GM21423 (cell line): ENCODE measurements around the gene DACT2.
"Not testable (repeated sequence)": the region's sequence is repeated elsewhere in the genome, so short reads cannot be mapped to it uniquely, and the experiment has no call there.

Source experiments
- ATAC-seq: cut with Tn5 transposase; IDR thresholded peaks from one replicate; pipeline ENCODE4 v1.9.1; 2021; ENCODE audit warnings: mild to moderate bottlenecking, moderate library complexity; ENCODE audit not compliant: unreplicated experiment

Gene DACT2

GRCh38 chr6:168328086-168328485 lies 8.5 kb upstream of the DACT2 start:
- no peak for ATAC-seq

- ATAC-seq, result no peak
Observed at GRCh38 chr6:168326294-168327261, 7.0 kb upstream of the DACT2 start.

GRCh38 chr6:168322966-168323365 lies 3.4 kb upstream of the DACT2 start:
- no peak for ATAC-seq

GRCh38 chr6:168320634-168321033 lies 1.1 kb upstream of the DACT2 start:
- ATAC-seq, result no peak

DNA sequence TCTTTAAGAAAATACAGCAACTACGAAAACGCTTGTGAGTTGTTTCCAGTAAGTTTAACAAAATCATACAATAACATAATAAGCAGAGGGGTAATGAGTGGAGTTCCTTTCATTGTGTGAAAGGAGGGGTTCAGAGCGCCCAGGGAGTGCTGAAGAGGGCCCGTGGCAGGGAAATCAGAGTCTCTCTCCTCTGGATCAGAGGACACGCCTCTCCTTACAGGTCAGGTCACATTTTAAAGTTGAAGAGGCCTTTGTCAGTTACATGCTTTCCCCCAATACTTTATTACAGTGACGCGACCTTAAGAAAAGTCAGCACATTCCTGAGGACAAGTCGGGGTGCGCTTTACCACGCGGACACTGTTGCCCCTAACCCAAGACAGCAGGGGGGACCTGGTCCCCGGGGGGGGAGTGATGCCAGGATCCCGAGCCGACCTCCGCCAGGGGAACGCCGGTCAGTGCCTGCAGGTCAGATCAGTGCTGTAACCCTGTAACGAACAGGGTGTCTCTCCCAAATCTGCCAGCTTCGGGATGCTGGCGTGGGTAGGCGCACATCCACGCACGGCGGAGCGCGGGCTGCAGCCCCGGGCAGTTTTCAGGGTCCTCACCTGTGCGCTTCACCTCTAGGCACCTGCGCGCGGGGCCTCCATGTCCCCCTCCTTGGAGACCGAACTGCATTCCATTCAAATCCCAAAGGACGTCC lies 848 bp downstream of the DACT2 start:
- ATAC-seq, result no peak

DNA sequence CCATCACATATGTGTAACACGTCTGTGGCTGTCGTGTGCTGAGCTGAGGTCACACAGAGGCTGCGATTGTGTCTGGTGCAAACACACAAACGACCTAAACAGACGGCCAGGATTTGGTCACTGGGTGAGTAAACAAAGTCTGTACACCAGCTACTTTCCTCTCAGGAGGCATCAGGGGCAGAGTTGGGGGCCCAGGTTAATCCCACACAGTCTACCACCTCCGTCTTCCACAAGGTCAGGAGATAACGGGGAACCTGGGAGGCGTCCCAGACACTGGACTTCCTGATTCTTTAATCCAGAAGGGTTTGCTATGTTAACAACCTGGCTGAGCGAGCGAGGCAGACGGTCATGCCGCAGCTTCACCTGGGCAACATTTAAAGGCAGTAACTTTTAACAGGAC lies 1.5 kb downstream of the DACT2 start:
- no peak for ATAC-seq

DNA sequence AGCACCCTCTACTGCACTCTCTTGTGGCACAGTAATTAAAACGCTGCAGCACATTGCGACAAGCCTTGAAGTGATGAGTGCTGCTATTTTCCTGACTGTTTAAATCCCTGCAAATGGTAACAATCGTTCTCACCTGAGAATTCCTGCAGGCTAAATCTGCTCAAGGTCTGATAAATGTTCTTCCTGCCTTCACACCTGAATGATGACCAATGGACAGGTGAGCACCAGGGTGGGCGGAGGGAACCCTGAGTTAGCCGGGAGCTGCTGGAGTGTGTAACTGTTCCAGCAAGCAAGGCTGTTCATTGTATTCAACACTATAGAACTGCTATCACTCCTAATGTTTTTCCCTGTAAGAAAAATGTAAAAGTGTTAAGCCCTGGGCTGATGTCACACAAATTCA lies 4.0 kb downstream of the DACT2 start:
- ATAC-seq, result no peak

DNA sequence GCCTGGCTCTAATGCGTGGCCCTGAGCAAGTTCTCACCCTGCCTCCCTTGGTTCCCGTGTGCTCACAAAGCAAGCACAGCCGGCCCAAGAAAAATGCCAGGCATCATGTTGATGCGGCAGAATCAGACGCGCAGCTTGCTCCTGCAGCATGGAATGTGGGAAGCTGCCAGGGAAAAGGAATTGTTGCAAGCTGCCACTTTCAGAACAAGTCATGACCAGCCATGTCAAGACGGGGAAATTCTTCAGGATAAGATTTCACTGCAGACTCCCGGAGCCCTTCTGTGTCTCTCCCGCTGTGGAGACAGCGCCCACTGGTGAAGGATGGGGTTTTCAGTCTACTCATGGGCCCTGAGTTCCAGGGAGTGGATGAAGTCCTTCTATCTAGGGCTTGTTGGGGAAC lies 4.6 kb downstream of the DACT2 start:
- ATAC-seq, result no peak

DNA sequence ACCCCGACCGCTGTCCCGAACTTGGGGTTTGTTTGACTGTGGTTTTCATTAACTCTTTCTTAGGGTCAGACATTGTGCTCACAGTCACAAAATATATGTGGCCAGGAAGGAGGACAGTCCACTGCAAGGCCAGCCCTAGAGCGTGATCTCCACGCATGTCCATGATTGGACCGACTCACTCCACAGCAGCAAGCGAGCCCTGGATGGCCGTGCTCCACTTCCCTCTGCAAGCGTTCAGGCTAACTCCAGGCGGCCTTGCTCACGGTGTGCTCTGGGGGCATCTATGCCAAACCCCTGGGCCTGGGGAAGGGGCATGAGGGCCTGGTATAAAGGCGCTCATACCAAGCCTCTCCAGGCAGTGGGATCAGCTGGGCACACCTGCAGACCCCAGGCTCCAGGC lies 5.6 kb downstream of the DACT2 start:
- ATAC-seq, result no peak

- no peak for ATAC-seq
Observed at GRCh38 chr6:168313431-168314011, 6.1 kb downstream of the DACT2 start.

DNA sequence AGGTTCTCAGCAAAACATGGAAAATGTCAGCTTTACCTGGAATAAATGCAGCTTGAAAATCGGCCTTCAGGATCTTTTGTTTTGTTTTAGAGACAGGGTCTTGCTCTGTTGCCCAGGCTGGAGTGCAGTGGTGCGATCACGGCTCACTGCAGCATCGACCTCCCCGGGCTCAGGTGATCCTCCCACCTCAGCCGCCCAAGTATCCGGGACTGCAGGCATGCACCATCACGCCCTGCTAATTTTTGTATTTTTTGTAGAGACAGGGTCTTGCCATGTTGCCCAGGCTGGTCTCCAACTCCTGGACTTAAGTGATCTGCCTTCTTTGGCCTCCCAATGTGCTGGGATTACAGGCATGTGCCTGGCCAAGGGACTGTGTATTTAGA lies 7.5 kb downstream of the DACT2 start:
- ATAC-seq, result not testable (repeated sequence)

DNA sequence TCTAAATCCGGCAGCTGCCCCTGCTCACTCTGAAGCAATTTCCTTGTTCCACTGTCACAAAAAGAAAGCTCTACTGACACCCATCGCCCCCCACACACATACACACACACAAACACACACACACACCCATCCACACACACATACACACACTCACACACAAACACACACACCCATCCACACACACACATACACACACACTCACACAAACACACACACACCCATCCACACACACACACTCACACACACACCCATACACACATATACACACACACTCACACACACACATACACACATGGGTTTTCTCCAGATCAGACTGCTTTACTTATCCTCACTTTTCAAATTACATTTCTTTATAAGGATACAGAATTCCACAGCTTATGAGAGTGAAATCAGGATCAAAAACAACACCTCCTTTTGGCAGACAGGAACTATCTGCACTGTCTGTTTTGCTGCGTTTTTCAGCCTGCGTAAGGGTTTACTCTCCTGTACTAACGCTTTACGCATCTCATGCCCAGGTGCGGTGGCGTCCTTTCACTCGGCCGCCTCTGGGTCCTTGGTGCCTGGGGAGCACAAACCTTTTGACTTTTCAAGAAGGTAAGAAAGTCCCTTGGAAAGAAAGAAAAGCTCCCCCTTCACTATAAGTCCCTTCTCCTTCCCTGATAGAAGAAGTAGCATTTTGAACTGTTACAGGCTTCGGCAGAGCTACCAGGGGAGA lies 8.0 kb downstream of the DACT2 start:
- ATAC-seq, result no peak

- no peak for ATAC-seq
Observed at GRCh38 chr6:168310945-168311344, 8.6 kb downstream of the DACT2 start.

DNA sequence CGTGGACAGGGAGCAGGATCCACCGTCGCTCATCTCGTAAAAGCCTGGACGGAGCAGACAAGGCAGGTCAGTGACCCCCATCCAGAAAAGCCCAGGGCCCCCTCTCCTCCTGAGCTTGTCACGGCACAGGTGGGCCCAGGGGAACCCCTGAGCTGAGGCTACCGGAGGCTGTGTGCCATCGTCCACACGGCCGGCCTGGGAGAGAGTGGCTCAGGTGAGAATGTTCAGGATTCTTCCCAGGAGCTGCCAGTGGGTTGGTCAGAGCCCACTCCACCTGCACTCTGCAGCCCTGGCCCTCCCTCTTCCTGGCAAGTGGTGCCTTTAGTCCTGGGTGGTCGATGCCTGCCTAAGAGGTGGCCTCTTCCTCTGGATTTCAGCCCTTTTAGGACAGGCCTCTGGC lies 9.2 kb downstream of the DACT2 start:
- no peak for ATAC-seq

DNA sequence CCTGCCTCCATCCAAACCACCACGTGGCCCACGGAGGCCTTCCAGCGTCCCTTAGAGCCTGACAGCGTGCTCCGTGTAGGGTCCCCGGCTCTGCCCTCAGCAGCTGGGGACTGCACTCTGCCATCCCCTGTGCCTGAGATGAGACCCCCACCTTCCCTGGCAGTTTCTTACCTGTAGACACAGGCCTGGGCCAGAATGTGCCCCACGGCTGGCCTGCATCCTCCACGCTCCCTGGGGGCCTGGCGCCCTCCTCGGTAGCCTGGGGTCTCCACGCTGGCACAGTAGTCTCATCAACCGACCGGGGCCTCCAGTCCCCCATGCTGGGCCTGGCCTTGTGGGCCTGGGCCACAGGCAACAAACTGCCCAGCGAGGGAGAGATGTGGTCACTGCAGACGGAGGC lies 9.6 kb downstream of the DACT2 start:
- no peak for ATAC-seq

DNA sequence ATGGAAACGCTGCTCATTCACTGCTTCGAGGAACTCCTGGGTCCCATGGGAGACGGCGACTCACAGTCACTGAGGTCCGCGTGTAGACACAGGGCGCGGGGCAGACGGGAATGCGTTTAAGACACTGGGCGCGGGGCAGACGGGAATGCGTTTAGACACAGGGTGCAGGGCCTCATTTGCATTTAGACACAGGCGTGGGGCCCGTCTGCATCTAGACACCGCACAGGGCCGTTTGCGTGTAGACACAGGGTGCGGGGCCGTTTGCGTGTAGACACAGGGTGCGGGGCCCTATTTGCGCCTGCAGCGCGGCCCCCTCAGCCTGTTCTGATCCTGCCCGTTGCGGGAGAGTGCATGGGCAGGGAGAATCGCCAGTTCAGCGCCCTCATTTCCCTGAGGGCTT lies 10.4 kb downstream of the DACT2 start:
- no peak for ATAC-seq

GRCh38 chr6:168308390-168309144 lies 11.0 kb downstream of the DACT2 start:
- ATAC-seq, result no peak

DNA sequence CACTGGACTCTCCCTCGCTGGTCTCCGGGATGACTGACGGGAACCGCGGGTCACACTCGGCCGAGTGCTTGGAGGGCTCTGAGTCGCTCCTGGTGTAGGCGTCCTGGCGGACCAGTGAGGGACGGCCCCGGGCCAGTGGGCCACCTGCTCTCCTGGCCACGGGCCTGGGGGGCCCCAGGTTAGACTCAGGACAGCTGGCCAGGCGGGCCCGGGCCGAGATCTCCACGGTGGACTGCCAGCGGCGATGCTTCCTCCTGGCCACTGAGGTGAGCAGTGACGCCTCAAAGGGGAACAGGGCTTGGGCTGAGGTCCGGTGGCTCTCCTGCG lies 11.9 kb downstream of the DACT2 start:
- no peak for ATAC-seq

DNA sequence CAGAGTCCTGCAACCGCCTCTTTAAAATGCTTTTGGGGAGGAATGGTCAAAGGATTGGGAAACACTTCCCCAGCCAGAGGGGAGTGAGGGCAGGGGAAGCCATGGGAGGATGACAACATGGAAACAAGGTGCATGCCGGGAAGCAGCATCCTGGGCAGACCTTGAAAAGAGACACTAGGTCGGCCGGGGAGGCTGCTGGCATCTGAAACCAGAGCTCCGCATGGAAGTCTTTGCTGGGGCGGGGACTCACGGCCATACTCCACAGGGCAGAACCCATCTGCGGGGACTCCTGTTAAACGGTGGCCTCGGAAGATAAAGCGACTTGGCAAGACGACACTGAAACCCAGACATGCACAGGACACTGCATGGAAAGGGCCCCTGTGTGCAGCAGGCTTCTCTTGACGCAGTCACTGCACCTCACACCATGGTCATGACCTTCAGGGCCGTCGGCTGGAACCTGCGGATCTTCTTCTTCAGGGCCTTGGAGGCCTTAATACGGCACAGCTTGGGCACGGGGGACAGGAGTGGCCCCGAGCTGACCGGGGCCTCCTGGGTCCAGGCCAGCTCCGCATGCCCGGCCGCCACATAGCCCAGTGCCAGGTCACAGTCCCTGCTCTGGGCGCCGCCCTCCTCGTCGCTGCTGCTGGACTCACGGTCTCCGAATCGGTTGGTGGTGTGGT lies 12.4 kb downstream of the DACT2 start:
- ATAC-seq, result no peak

DNA sequence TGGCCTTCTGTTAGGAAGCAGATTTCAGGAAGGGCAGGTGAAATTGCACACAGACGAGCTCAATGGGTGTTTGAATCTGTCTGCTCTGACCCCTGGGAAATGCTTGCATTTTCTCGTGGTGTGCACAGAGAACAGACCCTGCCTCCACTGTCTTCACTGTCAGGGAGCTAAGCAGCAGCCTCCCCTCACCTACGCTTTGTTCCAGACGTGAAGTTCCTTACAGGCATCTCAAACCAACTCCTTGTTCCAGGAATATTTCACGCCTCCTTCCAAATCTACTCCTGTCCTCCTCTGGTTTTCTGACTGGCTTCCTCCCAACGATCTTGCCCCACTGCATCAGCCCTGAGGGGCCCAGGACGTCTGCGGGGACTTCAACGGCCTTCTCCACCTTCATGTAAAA lies 13.7 kb downstream of the DACT2 start:
- no peak for ATAC-seq
